Gastroesophageal sphincter (tissue), 4 donors: ENCODE measurements around the gene SHC4. TPM values are rescaled to one million over a fixed set of nuclear protein-coding genes. Genes with fewer than 3 reads are reported as not detected.

Source experiments
- ATAC-seq: fragments of 150-250 bp; one replicate; pipeline ENCODE4 v1.9.1; 2016; ENCODE audit warnings: mild to moderate bottlenecking, moderate library complexity
- H3K27ac ChIP-seq, 4 donors: fragments of 200-600 bp; sonication (generic) in 3 of 4; 1 replicate in 3 of 4; 2 replicates in 1 of 4; pipeline ENCODE4 v1.5.1; 2016 to 2019
- H3K27me3 ChIP-seq: fragments of 200-600 bp; sonication (generic); one replicate; pipeline ENCODE4 v1.5.1; 2019
- H3K36me3 ChIP-seq, 2 donors: fragments of 200-600 bp; sonication (generic); one replicate each; pipeline ENCODE4 v1.5.1; 2019; ENCODE audit warnings: control low read depth in 1 of 2
- H3K4me1 ChIP-seq, 3 donors: fragments of 200-600 bp; sonication (generic); 1 replicate in 2 of 3; 2 replicates in 1 of 3; pipeline ENCODE4 v1.5.1; 2016 to 2019; ENCODE audit warnings: control low read depth in 2 of 3
- H3K4me3 ChIP-seq, 2 donors: fragments of 200-600 bp; sonication (generic); one replicate each; pipeline ENCODE4 v1.5.1; 2019; ENCODE audit warnings: mild to moderate bottlenecking in 1 of 2, moderate library complexity in 1 of 2
- H3K9me3 ChIP-seq, 3 donors: fragments of 200-600 bp; sonication (generic); one replicate each; pipeline ENCODE4 v1.5.1; 2017 to 2019; ENCODE audit warnings: control low read depth in 2 of 3
- CTCF ChIP-seq, 4 experiments: fragments of 200-600 bp in 2 of 4; fragments of 450-650 bp in 2 of 4; sonication (generic) in 1 of 4; IDR thresholded peaks; one replicate each; pipeline ENCODE4 v1.5.1; 2017 to 2019; ENCODE audit warnings: antibody characterized with exemption in 4 of 4, mild to moderate bottlenecking in 2 of 4, moderate library complexity in 2 of 4
- EP300 ChIP-seq: sonication (generic); formaldehyde crosslinking; IDR thresholded peaks from one replicate; pipeline ENCODE4 v1.6.1; 2017; ENCODE audit warnings: antibody characterized with exemption, mild to moderate bottlenecking
- POLR2A ChIP-seq, 2 donors: fragments of 450-650 bp; IDR thresholded peaks; one replicate each; pipeline ENCODE4 v1.6.1; 2017; ENCODE audit warnings: antibody characterized with exemption in 2 of 2, mild to moderate bottlenecking in 2 of 2, moderate library complexity in 1 of 2
- POLR2AphosphoS5 ChIP-seq: sonication (generic); formaldehyde crosslinking; IDR thresholded peaks from one replicate; pipeline ENCODE4 v1.6.1; 2017; ENCODE audit warnings: antibody characterized with exemption
- WGBS, 2 donors: methylation state at CpG; one replicate each; pipeline ENCODE4 v1.1.5; 2018; ENCODE audit warnings: low coverage in 1 of 2; 5-methylcytosine and 5-hydroxymethylcytosine counted together
- total RNA-seq, 4 donors: library from RNA; depleted of rRNA; stranded (reverse); fragments of >200 nt; gene quantifications; one replicate each; pipeline ENCODE4 v1.1.0, GENCODE V29; 2016

The SHC4 gene
- total RNA-seq, 4 donors from 2014 or later, result 1.4 to 4.2 (median 2.1) TPM

- WGBS, 2 donors, result 78 to 83% methylated on average over 1 to 2 of the region's 2 CpGs
- H3K36me3 ChIP-seq, result no peaks in the 10 kb centered on the region
- no peaks in the 10 kb centered on the region for H3K27me3 ChIP-seq
- no peak for ATAC-seq
- no peaks in the 10 kb centered on the region for H3K9me3 ChIP-seq
- TF ChIP-seq POLR2A (IDR thresholded peaks at IDR 0.05) (no peak), EP300 (no peak), CTCF (IDR thresholded peaks at IDR 0.05) (no peak), POLR2AphosphoS5 (no peak)
- no peak overlapping the region for H3K27ac ChIP-seq
- no peak overlapping the region for H3K4me3 ChIP-seq
- peaks cover 0 to 37% (median 2%) of the 10 kb centered on the region in 3 donors for H3K4me1 ChIP-seq
These were observed 158.1 kb downstream of the SHC4 start for GRCh38 chr15:48805591-48805990.

- Histone ChIP-seq H3K27ac (no peak overlapping the region), H3K9me3 (no peaks in the 10 kb centered on the region), H3K27me3 (no peaks in the 10 kb centered on the region), H3K4me3 (no peak overlapping the region), H3K4me1 (peaks cover 0 to 35% (median 2%) of the 10 kb centered on the region in 3 donors), H3K36me3 (no peaks in the 10 kb centered on the region)
- WGBS, 2 donors, result 80% methylated on average over 1 of the region's 2 CpGs
- no peak for TF ChIP-seq POLR2AphosphoS5
- no peak for TF ChIP-seq POLR2A (IDR thresholded peaks at IDR 0.05)
- no peak for TF ChIP-seq CTCF (IDR thresholded peaks at IDR 0.05)
- no peak for TF ChIP-seq EP300
- ATAC-seq, result no peak
These were observed 159.8 kb downstream of the SHC4 start for GRCh38 chr15:48803877-48804276.

GRCh38 chr15:48802867-48803266 lies 160.9 kb downstream of the SHC4 start:
- Histone ChIP-seq H3K4me3 (no peak overlapping the region), H3K4me1 (peaks cover 0 to 35% (median 2%) of the 10 kb centered on the region in 3 donors), H3K27ac (peak overlapping the region in 1 of 4 donors; percentile 2), H3K36me3 (no peaks in the 10 kb centered on the region), H3K27me3 (no peaks in the 10 kb centered on the region), H3K9me3 (no peaks in the 10 kb centered on the region)
- ATAC-seq, result no peak
- no peak for TF ChIP-seq CTCF (IDR thresholded peaks at IDR 0.05)
- no peak for TF ChIP-seq POLR2AphosphoS5
- TF ChIP-seq EP300, result no peak
- TF ChIP-seq POLR2A (IDR thresholded peaks at IDR 0.05), result no peak

GRCh38 chr15:48802257-48802656 lies 161.5 kb downstream of the SHC4 start:
- Histone ChIP-seq H3K9me3 (no peaks in the 10 kb centered on the region), H3K4me1 (peaks cover 0 to 37% (median 2%) of the 10 kb centered on the region in 3 donors), H3K27ac (no peak overlapping the region), H3K4me3 (no peak overlapping the region), H3K27me3 (no peaks in the 10 kb centered on the region), H3K36me3 (no peaks in the 10 kb centered on the region)
- WGBS, 2 donors, result 62 to 74% methylated on average over 3 of the region's 3 CpGs
- ATAC-seq, result no peak
- no peak for TF ChIP-seq CTCF (IDR thresholded peaks at IDR 0.05)
- TF ChIP-seq POLR2A (IDR thresholded peaks at IDR 0.05), result no peak
- TF ChIP-seq POLR2AphosphoS5, result no peak
- TF ChIP-seq EP300, result no peak

GRCh38 chr15:48800811-48801455 lies 162.8 kb downstream of the SHC4 start:
- peak overlapping the region in 1 of 4 donors; percentile 12 for H3K27ac ChIP-seq
- no peaks in the 10 kb centered on the region for H3K27me3 ChIP-seq
- H3K9me3 ChIP-seq, result no peaks in the 10 kb centered on the region
- no peak overlapping the region for H3K4me3 ChIP-seq
- TF ChIP-seq POLR2AphosphoS5 (no peak), CTCF (IDR thresholded peaks at IDR 0.05) (peak; percentile 26 to 60 (median 58))
- 15 to 26% methylated on average over 4 of the region's 4 CpGs for WGBS, 2 donors
- ATAC-seq, result no peak
- no peaks in the 10 kb centered on the region for H3K36me3 ChIP-seq
- H3K4me1 ChIP-seq, result peaks cover 0 to 46% (median 6%) of the 10 kb centered on the region in 3 donors
